Inferior parietal cortex (tissue), 1 donor: ENCODE measurements around the gene ZMIZ1.
"Not testable (repeated sequence)": the region's sequence is repeated elsewhere in the genome, so short reads cannot be mapped to it uniquely, and the experiment has no call there.

Experiments used
- DNase-seq: peaks from one replicate; pipeline ENCODE4 v3.0.0-alpha.2; 2016; ENCODE audit errors: extremely low spot score

ZMIZ1 gene

GRCh38 chr10:79324032-79324695 is 255.4 kb downstream of the ZMIZ1 start:
- DNase-seq: no peak

GRCh38 chr10:79326361-79327089 is 257.8 kb downstream of the ZMIZ1 start:
- DNase-seq: no peak

GRCh38 chr10:79327090-79327457 is 258.3 kb downstream of the ZMIZ1 start:
- DNase-seq: no peak

- no peak for DNase-seq
These were observed 259.5 kb downstream of the ZMIZ1 start for GRCh38 chr10:79328147-79328701.

GRCh38 chr10:79328737-79329504 is 260.2 kb downstream of the ZMIZ1 start:
- DNase-seq: no peak

- DNase-seq: no peak
These were observed 260.8 kb downstream of the ZMIZ1 start for GRCh38 chr10:79329529-79329928.

- DNase-seq: no peak
These were observed 262.5 kb downstream of the ZMIZ1 start for GRCh38 chr10:79331226-79331625.

- no peak for DNase-seq
These were observed 262.9 kb downstream of the ZMIZ1 start for GRCh38 chr10:79331709-79332108.

- not testable (repeated sequence) for DNase-seq
These were observed 264.0 kb downstream of the ZMIZ1 start for GRCh38 chr10:79332610-79333315.

- no peak for DNase-seq
These were observed 264.7 kb downstream of the ZMIZ1 start for GRCh38 chr10:79333513-79333912.

- no peak for DNase-seq
These were observed 265.8 kb downstream of the ZMIZ1 start for GRCh38 chr10:79334573-79334972.

- DNase-seq: peak; percentile 69
These were observed 266.3 kb downstream of the ZMIZ1 start for GRCh38 chr10:79335094-79335469.

- peak; percentile 86 for DNase-seq
These were observed 266.9 kb downstream of the ZMIZ1 start for GRCh38 chr10:79335470-79336235.

- DNase-seq: no peak
These were observed 267.5 kb downstream of the ZMIZ1 start for GRCh38 chr10:79336276-79336675.

GRCh38 chr10:79336739-79337138 is 268.0 kb downstream of the ZMIZ1 start:
- DNase-seq: no peak

- DNase-seq: not testable (repeated sequence)
These were observed 269.2 kb downstream of the ZMIZ1 start for GRCh38 chr10:79337783-79338469.

- no peak for DNase-seq
These were observed 270.5 kb downstream of the ZMIZ1 start for GRCh38 chr10:79339266-79339665.

GRCh38 chr10:79340646-79341244 is 272.0 kb downstream of the ZMIZ1 start:
- DNase-seq: no peak

GRCh38 chr10:79342295-79342761 is 273.6 kb downstream of the ZMIZ1 start:
- DNase-seq: no peak
